Panc1 (cell line): ENCODE data around the gene KLC4.

ENCODE experiments used
- POLR2AphosphoS5 ChIP-seq: IDR thresholded peaks from 2 replicates; pipeline ENCODE4 v1.6.1; 2012; ENCODE audit warnings: mild to moderate bottlenecking, low read depth, low read length, moderate library complexity
- TF ChIP-seq, protein P1 (sequence below): fragments of 450-650 bp; IDR thresholded peaks from 2 replicates; pipeline ENCODE4 v1.5.1; 2017; ENCODE audit warnings: mild to moderate bottlenecking
- TF ChIP-seq, protein P2 (sequence below), 2 experiments: IDR thresholded peaks; 2 replicates each; pipeline ENCODE4 v1.6.1; 2011 to 2012; ENCODE audit warnings: low read depth in 2 of 2, control low read depth in 1 of 2, low read length in 1 of 2, mild to moderate bottlenecking in 1 of 2, moderate library complexity in 1 of 2; ENCODE audit not compliant: insufficient read depth in 1 of 2

DNA sequence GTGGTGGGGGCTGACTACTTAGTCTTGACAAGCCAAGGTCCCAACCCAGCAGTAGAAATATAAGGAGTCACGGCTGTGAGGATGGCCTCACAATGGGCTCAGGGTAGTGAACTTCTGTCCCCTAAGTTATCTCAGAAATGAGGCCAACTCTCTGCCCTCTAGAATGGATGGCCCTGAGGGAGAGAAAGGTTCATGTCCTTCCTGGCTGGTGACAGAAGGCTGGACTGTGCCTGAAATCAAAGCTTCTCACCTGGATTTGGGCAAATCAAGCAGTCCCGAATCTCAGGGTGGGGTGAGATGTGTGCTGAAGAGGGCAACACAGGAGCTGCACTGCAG, 25.3 kb upstream of the KLC4 start:
- TF ChIP-seq, protein P1, sequence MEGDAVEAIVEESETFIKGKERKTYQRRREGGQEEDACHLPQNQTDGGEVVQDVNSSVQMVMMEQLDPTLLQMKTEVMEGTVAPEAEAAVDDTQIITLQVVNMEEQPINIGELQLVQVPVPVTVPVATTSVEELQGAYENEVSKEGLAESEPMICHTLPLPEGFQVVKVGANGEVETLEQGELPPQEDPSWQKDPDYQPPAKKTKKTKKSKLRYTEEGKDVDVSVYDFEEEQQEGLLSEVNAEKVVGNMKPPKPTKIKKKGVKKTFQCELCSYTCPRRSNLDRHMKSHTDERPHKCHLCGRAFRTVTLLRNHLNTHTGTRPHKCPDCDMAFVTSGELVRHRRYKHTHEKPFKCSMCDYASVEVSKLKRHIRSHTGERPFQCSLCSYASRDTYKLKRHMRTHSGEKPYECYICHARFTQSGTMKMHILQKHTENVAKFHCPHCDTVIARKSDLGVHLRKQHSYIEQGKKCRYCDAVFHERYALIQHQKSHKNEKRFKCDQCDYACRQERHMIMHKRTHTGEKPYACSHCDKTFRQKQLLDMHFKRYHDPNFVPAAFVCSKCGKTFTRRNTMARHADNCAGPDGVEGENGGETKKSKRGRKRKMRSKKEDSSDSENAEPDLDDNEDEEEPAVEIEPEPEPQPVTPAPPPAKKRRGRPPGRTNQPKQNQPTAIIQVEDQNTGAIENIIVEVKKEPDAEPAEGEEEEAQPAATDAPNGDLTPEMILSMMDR, result no peak
- TF ChIP-seq, protein P2, sequence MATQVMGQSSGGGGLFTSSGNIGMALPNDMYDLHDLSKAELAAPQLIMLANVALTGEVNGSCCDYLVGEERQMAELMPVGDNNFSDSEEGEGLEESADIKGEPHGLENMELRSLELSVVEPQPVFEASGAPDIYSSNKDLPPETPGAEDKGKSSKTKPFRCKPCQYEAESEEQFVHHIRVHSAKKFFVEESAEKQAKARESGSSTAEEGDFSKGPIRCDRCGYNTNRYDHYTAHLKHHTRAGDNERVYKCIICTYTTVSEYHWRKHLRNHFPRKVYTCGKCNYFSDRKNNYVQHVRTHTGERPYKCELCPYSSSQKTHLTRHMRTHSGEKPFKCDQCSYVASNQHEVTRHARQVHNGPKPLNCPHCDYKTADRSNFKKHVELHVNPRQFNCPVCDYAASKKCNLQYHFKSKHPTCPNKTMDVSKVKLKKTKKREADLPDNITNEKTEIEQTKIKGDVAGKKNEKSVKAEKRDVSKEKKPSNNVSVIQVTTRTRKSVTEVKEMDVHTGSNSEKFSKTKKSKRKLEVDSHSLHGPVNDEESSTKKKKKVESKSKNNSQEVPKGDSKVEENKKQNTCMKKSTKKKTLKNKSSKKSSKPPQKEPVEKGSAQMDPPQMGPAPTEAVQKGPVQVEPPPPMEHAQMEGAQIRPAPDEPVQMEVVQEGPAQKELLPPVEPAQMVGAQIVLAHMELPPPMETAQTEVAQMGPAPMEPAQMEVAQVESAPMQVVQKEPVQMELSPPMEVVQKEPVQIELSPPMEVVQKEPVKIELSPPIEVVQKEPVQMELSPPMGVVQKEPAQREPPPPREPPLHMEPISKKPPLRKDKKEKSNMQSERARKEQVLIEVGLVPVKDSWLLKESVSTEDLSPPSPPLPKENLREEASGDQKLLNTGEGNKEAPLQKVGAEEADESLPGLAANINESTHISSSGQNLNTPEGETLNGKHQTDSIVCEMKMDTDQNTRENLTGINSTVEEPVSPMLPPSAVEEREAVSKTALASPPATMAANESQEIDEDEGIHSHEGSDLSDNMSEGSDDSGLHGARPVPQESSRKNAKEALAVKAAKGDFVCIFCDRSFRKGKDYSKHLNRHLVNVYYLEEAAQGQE (IDR thresholded peaks at IDR 0.05; ENCODE audit: insufficient read depth in 1 of 2, low read depth in 2 of 2, low read length in 1 of 2), result no peak
- TF ChIP-seq POLR2AphosphoS5, result no peak
